Measurements from ENCODE around the gene ARHGAP26.

Gene ARHGAP26

DNA sequence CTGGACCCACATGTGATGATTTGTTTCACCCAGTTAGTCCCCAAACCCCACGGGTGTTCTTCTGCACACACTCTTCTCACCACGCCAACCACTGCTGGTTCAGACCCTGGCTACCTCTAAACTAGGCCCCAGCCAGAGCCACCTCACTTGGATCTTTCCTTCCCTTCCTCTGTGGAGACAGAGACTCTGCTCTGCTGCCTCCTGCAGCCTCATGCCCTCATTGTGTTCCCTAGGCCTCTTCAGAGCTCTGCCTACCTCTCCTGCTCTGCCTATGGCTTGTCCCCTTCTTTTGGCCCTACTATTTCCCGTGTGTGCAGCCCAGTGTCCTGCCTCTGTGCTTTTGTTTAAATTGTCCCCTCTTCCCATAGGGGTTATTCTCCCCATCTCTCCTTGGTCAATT, 79.7 kb downstream of the ARHGAP26 start:
- TF ChIP-seq, protein P1, sequence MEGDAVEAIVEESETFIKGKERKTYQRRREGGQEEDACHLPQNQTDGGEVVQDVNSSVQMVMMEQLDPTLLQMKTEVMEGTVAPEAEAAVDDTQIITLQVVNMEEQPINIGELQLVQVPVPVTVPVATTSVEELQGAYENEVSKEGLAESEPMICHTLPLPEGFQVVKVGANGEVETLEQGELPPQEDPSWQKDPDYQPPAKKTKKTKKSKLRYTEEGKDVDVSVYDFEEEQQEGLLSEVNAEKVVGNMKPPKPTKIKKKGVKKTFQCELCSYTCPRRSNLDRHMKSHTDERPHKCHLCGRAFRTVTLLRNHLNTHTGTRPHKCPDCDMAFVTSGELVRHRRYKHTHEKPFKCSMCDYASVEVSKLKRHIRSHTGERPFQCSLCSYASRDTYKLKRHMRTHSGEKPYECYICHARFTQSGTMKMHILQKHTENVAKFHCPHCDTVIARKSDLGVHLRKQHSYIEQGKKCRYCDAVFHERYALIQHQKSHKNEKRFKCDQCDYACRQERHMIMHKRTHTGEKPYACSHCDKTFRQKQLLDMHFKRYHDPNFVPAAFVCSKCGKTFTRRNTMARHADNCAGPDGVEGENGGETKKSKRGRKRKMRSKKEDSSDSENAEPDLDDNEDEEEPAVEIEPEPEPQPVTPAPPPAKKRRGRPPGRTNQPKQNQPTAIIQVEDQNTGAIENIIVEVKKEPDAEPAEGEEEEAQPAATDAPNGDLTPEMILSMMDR (IDR thresholded peaks at IDR 0.05) = no peak
- Histone ChIP-seq H3K27ac (peak overlapping the region; percentile 56), H3K9me3 (no peaks in the 10 kb centered on the region), H3K4me1 (ENCODE audit: control insufficient read depth in 1 of 2, insufficient read depth in 1 of 2, low read depth in 1 of 2, low read length in 1 of 2) (peaks cover 21 to 28% of the 10 kb centered on the region in 2 experiments), H3K4me3 (ENCODE audit: low read depth in 1 of 2, low read length in 1 of 2) (no peak overlapping the region), H3K36me3 (no peaks in the 10 kb centered on the region), H3K27me3 (no peaks in the 10 kb centered on the region)

DNA sequence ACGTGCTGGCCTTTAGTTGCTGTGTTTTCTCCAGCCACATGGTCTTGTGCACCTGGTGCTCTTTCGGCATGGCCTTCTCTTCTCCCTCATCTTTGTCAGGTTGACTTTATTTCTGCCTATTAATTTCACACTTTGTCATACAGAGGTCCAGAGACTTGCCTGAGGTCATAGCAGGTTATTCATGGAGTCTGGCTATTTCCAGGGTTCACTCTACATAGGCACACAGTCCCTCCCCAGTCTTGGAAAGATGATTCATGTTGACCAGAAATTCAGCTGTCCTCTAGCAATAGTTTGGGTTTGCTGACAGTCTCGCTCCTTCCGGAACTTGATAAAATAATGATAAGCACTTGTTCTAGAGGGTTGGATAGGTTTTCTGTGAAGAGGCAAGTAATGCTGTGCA, 81.6 kb downstream of the ARHGAP26 start:
- Histone ChIP-seq H3K4me1 (ENCODE audit: control insufficient read depth in 1 of 2, insufficient read depth in 1 of 2, low read depth in 1 of 2, low read length in 1 of 2) (peaks cover 2 to 10% of the 10 kb centered on the region in 2 experiments), H3K27me3 (no peaks in the 10 kb centered on the region), H3K36me3 (no peaks in the 10 kb centered on the region), H3K4me3 (ENCODE audit: low read depth in 1 of 2, low read length in 1 of 2) (no peak overlapping the region), H3K27ac (peak overlapping the region; percentile 12), H3K9me3 (no peaks in the 10 kb centered on the region)
- TF ChIP-seq, protein P1 (IDR thresholded peaks at IDR 0.05) = no peak

DNA sequence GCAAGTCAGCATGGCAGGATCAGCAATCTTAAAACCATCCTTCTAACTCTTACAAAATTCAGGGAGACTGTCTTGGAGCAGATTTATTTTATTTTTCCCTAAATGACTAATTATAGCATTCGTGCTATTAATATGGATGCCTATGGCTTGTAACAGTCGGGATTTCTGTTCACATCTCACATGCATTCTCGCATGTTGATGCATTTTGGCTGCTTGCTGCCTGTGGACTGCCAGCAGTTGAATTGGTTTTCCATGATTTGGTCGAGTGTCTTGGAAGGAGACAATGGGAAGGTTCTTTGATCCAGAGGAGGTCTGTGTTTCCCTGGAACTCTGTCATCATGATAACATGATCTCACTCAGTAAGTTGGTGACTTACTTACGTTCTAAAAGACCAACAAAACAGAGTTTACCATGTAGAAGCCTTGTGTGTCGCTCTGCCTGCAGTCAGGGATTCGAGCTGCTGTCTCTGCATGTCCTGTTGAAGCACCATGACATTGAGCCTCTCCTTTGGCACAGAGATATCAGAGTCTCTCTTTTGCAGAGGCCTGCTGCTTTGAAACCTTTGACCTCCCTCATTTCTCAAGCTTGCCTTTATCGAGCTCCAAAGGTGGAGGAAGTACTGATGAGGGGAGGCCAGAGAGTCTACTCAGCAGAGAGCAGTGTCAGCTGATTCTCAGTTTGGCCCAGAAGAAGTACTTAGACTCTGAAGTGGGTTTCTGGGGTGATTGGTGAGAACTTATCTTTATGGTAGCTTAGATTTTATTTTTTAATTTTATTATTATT, 82.4 kb downstream of the ARHGAP26 start:
- no peak overlapping the region for H3K4me3 ChIP-seq (ENCODE audit: low read depth in 1 of 2, low read length in 1 of 2)
- peak overlapping the region; percentile 39 for H3K27ac ChIP-seq
- H3K36me3 ChIP-seq = no peaks in the 10 kb centered on the region
- TF ChIP-seq, protein P1 (IDR thresholded peaks at IDR 0.05) = no peak
- H3K4me1 ChIP-seq (ENCODE audit: control insufficient read depth in 1 of 2, insufficient read depth in 1 of 2, low read depth in 1 of 2, low read length in 1 of 2) = peaks cover 0 to 4% of the 10 kb centered on the region in 2 experiments
- H3K27me3 ChIP-seq = no peaks in the 10 kb centered on the region
- H3K9me3 ChIP-seq = no peaks in the 10 kb centered on the region

DNA sequence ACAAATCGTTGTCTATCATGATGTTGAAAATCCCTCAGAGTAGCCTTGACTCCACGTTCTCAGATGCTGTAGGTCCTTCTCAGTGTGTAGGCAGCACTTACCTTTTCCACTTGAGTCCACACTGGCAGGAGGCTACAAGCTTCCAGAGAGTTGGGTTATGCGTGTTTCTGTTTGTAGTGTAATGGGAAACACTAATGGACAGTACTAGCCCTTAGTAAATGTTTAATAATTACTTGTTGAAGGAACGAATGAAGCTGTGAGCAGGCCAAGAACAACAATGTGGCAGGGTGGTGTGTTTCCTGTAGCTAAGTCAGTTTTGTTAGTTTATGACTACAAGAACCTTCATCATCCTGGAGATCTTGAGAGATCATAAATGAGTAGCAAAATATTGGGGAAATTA, 83.5 kb downstream of the ARHGAP26 start:
- TF ChIP-seq, protein P1 (IDR thresholded peaks at IDR 0.05) = no peak
- Histone ChIP-seq H3K27me3 (no peaks in the 10 kb centered on the region), H3K4me1 (ENCODE audit: control insufficient read depth in 1 of 2, insufficient read depth in 1 of 2, low read depth in 1 of 2, low read length in 1 of 2) (peaks cover 3% of the 10 kb centered on the region in 2 experiments), H3K27ac (no peak overlapping the region), H3K9me3 (no peaks in the 10 kb centered on the region), H3K4me3 (ENCODE audit: low read depth in 1 of 2, low read length in 1 of 2) (no peak overlapping the region), H3K36me3 (no peaks in the 10 kb centered on the region)

DNA sequence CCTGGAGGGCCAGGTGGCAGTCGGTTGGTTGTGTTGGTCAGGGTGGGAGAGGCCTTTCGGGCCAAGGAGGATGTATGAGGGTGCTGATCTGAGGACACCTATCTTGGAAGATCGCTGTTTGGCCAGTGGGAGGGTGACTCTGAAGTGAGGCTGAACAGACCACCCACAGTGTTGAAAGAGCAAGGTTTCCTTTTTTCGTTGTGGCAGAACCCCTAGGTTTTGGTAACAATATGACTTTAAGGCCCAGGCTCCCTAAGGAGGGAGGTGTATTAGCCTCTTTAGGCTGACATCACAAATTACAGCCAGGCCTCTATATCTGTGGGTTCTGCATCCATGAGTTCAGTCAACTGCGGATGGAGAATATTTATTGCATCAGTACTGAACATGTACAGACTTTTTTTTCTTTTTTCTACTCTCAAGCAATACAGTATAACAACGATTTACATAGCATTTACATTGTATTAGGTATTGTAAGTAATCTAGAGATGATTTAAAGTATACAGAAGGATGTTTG, 86.1 kb downstream of the ARHGAP26 start:
- no peaks in the 10 kb centered on the region for H3K27me3 ChIP-seq
- no peak overlapping the region for H3K4me3 ChIP-seq (ENCODE audit: low read depth in 1 of 2, low read length in 1 of 2)
- H3K36me3 ChIP-seq = no peaks in the 10 kb centered on the region
- TF ChIP-seq, protein P1 (IDR thresholded peaks at IDR 0.05) = no peak
- no peak overlapping the region for H3K27ac ChIP-seq
- no peaks in the 10 kb centered on the region for H3K9me3 ChIP-seq
- H3K4me1 ChIP-seq (ENCODE audit: control insufficient read depth in 1 of 2, insufficient read depth in 1 of 2, low read depth in 1 of 2, low read length in 1 of 2) = peaks cover 4 to 20% of the 10 kb centered on the region in 2 experiments

Data from neutrophil (primary cell).